Psoas muscle (tissue), 8 donors: ENCODE data around the gene B3GNT4. TPM values are rescaled to one million over a fixed set of nuclear protein-coding genes. Genes with fewer than 3 reads are reported as not detected.
A peak's percentile ranks its signal among the peaks of the same experiment; 100 is the strongest.
"Not testable (repeated sequence)": the region's sequence is repeated elsewhere in the genome, so short reads cannot be mapped to it uniquely, and the experiment has no call there.

Source experiments
- ATAC-seq, 4 donors: fragments of 200-7000 bp; cut with Tn5 transposase; one replicate each; pipeline ENCODE4 v1.9.1; 2020; ENCODE audit warnings: moderate library complexity in 3 of 4, mild to moderate bottlenecking in 2 of 4
- DNase-seq, 2 donors: peaks; one replicate each; pipeline ENCODE4 v3.0.0-alpha.2; 2020
- H3K27ac ChIP-seq: fragments of 200-600 bp; one replicate; pipeline ENCODE4 v1.8.0; 2022
- H3K27me3 ChIP-seq, 3 donors: fragments of 200-600 bp in 1 of 3; one replicate each; pipeline versions ENCODE4 v1.6.1 to v1.8.0; 2013 to 2022; ENCODE audit warnings: low read length in 2 of 3, mild to moderate bottlenecking in 2 of 3, moderate library complexity in 1 of 3; ENCODE audit not compliant: insufficient read depth in 3 of 3
- H3K36me3 ChIP-seq, 2 donors: fragments of 200-600 bp in 1 of 2; one replicate each; pipeline versions ENCODE4 v1.6.1 to v1.8.0; 2013 to 2022; ENCODE audit warnings: low read depth in 1 of 2, mild to moderate bottlenecking in 1 of 2, moderate library complexity in 1 of 2; ENCODE audit not compliant: insufficient read depth in 1 of 2
- H3K4me1 ChIP-seq: fragments of 200-600 bp; one replicate; pipeline ENCODE4 v1.8.0; 2022
- H3K4me3 ChIP-seq: fragments of 200-600 bp; one replicate; pipeline ENCODE4 v1.8.0; 2022; ENCODE audit warnings: mild to moderate bottlenecking
- H3K9me3 ChIP-seq: fragments of 200-600 bp; one replicate; pipeline ENCODE4 v1.8.0; 2022
- WGBS, 3 donors: extraction: QIAGEN DNeasy Blood & Tissue Kit; methylation state at CpG; one replicate each; pipeline versions ENCODE4 v1.1.6 to v1.1.7; 2013; 5-methylcytosine and 5-hydroxymethylcytosine counted together
- intact Hi-C, 2 donors: fragments of 100-400 bp; cut with DNase I; formaldehyde crosslinking; loops; one replicate each; pipeline versions ENCODE4 v1.11.0 to v1.14.2; 2022
- polyA plus RNA-seq, 3 donors: library from polyadenylated mRNA; stranded (reverse); fragments of 200-250 nt; gene quantifications; one replicate each; pipeline ENCODE4 v1.2.3, GENCODE V29; 2013
- total RNA-seq, 4 donors: library from RNA; stranded (reverse); fragmentation: NEBNext Ultra II Directional in 2 of 4; extraction: Animal tissue kit (Norgen Biotek cat#: 25700) in 2 of 4; gene quantifications; one replicate each; pipeline versions ENCODE4 v1.2.1 to v1.2.4, GENCODE V29; 2021 to 2023
- TF ChIP-seq, protein P1 (sequence below): fragments of 200-600 bp; IDR thresholded peaks from one replicate; pipeline ENCODE4 v1.8.0; 2022; ENCODE audit warnings: antibody characterized with exemption
- donor health status: healthy with polysubstance abuse.
- donor health status: DM: no; HTN: no; CAD: no; lungs with moderate emphysema.
- donor health status: Bipolar disorder and iron deficiency.
- donor health status: healthy.
- donor health status: DM: yes; HTN: yes; CAD: no.
- donor health status: DM: no; HTN: no; CAD: no.
- donor health status: DM: no; HTN: no; CAD: no.
- donor health status: DM: yes; HTN: yes; CAD: no.

B3GNT4 gene
- total and polyA plus RNA-seq, 7 donors = 0.30 to 1.3 (median 0.43) TPM; not detected in 3

- Histone ChIP-seq H3K4me1 (peaks cover 7% of the 10 kb centered on the region), H3K27ac (no peak overlapping the region), H3K4me3 (no peak overlapping the region), H3K27me3 (peaks cover 0 to 52% (median 23%) of the 10 kb centered on the region in 3 donors), H3K9me3 (no peaks in the 10 kb centered on the region), H3K36me3 (peaks cover 0 to 3% of the 10 kb centered on the region in 2 donors)
- intact Hi-C loops = loop anchor here in 1 of 2 donors (10.0 kb wide), 1 partner anchor 277 kb away; no protein-coding TSS in a partner anchor
- DNase-seq (no peak), ATAC-seq (no peak)
- TF ChIP-seq, protein P1, sequence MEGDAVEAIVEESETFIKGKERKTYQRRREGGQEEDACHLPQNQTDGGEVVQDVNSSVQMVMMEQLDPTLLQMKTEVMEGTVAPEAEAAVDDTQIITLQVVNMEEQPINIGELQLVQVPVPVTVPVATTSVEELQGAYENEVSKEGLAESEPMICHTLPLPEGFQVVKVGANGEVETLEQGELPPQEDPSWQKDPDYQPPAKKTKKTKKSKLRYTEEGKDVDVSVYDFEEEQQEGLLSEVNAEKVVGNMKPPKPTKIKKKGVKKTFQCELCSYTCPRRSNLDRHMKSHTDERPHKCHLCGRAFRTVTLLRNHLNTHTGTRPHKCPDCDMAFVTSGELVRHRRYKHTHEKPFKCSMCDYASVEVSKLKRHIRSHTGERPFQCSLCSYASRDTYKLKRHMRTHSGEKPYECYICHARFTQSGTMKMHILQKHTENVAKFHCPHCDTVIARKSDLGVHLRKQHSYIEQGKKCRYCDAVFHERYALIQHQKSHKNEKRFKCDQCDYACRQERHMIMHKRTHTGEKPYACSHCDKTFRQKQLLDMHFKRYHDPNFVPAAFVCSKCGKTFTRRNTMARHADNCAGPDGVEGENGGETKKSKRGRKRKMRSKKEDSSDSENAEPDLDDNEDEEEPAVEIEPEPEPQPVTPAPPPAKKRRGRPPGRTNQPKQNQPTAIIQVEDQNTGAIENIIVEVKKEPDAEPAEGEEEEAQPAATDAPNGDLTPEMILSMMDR = no peak
- WGBS, 3 donors = 97 to 98% (median 97%) methylated on average over 6 of the region's 6 CpGs
Measured at GRCh38 chr12:122202017-122202416, 1.5 kb upstream of the B3GNT4 start.

DNA sequence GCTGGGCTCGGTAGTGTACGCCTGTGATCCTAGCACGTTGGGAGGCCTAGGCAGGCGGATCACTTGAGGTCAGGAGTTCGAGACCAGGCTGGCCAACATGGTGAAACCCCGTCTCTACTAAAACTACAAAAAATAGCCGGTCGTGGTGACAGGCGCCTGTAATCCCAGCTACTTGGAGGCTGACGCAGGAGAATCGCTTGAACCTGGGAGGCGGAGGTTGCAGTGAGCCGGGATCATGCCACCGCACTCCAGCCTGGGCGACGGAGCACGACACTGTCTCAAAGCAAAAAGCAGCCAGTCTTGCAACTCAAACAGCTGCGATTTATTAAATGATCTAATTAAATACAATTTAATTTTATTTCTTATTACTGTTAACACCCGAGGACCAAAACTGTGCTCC lies 698 bp upstream of the B3GNT4 start:
- H3K27me3 ChIP-seq = peaks cover 0 to 52% (median 23%) of the 10 kb centered on the region in 3 donors
- not testable (repeated sequence) for H3K4me1 ChIP-seq, DNase-seq, H3K27ac ChIP-seq, H3K9me3 ChIP-seq, ATAC-seq
- H3K36me3 ChIP-seq = peaks cover 2 to 11% of the 10 kb centered on the region in 2 donors
- 62 to 65% (median 62%) methylated on average over 19 of the region's 19 CpGs for WGBS, 3 donors
- peak overlapping the region; percentile 71 for H3K4me3 ChIP-seq
- intact Hi-C loops = loop anchor here in 1 of 2 donors (10.0 kb wide), 1 partner anchor 278 kb away; no protein-coding TSS in a partner anchor

DNA sequence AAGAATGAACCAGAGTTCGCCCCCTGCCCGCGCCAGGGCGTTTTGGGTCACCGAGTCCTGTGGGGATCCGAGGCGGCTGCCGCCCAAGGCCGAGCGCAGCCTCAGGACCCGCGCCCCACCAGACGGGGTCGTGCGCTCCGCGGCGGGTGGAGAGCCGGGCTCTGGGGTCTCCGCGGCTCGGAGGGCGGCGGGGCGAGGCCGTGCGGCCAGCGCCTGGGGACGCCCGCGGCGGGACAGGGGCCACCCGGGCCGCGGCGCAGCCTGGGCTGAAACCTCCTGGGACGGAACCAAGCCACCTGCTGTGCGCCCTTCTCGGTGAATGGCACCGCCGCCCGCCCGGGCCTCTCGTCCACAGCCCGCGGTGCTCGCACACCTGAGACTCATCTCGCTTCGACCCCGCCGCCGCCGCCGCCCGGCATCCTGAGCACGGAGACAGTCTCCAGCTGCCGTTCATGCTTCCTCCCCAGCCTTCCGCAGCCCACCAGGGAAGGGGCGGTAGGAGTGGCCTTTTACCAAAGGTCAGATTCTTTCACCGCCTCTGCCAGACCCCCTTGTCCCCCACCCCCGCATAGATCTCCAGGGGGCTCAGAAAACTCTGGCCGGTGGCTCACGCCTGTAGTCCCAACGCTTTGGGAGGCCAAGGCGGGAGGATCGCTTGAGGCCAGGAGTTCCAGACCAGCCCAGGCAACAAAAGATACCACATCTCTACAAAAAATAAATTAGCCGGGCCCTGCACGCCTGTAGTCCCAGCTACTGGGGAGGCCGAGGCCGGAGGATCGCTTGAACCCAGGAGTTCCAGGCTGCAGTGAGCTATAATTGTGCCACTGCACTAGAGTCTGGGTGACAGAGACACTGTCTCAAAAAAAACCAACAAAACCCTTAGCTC lies 901 bp downstream of the B3GNT4 start:
- TF ChIP-seq, protein P1 = no peak
- Histone ChIP-seq H3K4me3 (peak overlapping the region; percentile 71), H3K36me3 (peaks cover 5 to 27% of the 10 kb centered on the region in 2 donors), H3K27me3 (peaks cover 0 to 52% (median 23%) of the 10 kb centered on the region in 3 donors), H3K27ac (no peak overlapping the region), H3K4me1 (no peaks in the 10 kb centered on the region), H3K9me3 (no peaks in the 10 kb centered on the region)
- no peak for DNase-seq
- ATAC-seq = peak in 1 of 4 donors; percentile 25
- 9 to 23% (median 15%) methylated on average over 33 to 71 of the region's 71 CpGs for WGBS, 3 donors
- intact Hi-C loops = loop anchor here in 1 of 2 donors (10.0 kb wide), 1 partner anchor 280 kb away; no protein-coding TSS in a partner anchor

GRCh38 chr12:122205053-122205925 lies 1.8 kb downstream of the B3GNT4 start:
- TF ChIP-seq, protein P1 = no peak
- intact Hi-C loops = loop anchor here in 1 of 2 donors (10.0 kb wide), 1 partner anchor 280 kb away; no protein-coding TSS in a partner anchor
- Histone ChIP-seq H3K9me3 (no peaks in the 10 kb centered on the region), H3K27me3 (peaks cover 0 to 48% (median 19%) of the 10 kb centered on the region in 3 donors), H3K27ac (no peak overlapping the region), H3K36me3 (peaks cover 5 to 36% of the 10 kb centered on the region in 2 donors), H3K4me1 (no peaks in the 10 kb centered on the region), H3K4me3 (no peak overlapping the region)
- ATAC-seq (peak in 1 of 4 donors; percentile 14), DNase-seq (no peak)
- WGBS, 3 donors = 31 to 42% (median 40%) methylated on average over 22 to 23 of the region's 23 CpGs
